VCaP (cell line): ENCODE results near the gene GGN.
A peak's percentile ranks its signal among the peaks of the same experiment; 100 is the strongest.

Experiments
- H3K27ac ChIP-seq: fragments of 450-650 bp; 2 replicates; pipeline ENCODE4 v1.5.1; 2017
- TF ChIP-seq, protein P1 (sequence below): fragments of 450-650 bp; conservative IDR thresholded peaks from 2 replicates; pipeline ENCODE4 v1.5.1; 2017; ENCODE audit warnings: mild to moderate bottlenecking, moderate library complexity

Gene GGN

DNA sequence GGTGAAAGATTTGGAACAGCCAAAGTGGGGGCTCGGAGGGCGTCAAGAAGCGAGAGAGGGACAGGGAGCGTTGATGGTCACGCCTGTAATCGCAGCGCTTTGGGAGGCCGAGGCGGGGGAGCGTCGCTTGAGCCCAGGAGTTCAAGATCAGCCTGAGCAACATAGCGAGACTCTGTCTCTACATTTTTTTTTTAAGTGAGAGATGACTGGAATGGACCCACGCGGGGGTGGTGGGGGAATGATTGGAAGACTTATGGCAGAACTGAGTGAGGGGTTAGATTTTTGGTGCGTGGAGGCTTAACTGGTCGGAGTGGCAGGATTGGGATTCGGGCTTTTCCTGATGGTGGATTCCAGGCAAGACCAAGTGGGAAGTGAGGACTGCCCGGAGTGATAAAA, 12.7 kb downstream of the GGN start:
- peak overlapping the region; percentile 95 for H3K27ac ChIP-seq
- TF ChIP-seq, protein P1, sequence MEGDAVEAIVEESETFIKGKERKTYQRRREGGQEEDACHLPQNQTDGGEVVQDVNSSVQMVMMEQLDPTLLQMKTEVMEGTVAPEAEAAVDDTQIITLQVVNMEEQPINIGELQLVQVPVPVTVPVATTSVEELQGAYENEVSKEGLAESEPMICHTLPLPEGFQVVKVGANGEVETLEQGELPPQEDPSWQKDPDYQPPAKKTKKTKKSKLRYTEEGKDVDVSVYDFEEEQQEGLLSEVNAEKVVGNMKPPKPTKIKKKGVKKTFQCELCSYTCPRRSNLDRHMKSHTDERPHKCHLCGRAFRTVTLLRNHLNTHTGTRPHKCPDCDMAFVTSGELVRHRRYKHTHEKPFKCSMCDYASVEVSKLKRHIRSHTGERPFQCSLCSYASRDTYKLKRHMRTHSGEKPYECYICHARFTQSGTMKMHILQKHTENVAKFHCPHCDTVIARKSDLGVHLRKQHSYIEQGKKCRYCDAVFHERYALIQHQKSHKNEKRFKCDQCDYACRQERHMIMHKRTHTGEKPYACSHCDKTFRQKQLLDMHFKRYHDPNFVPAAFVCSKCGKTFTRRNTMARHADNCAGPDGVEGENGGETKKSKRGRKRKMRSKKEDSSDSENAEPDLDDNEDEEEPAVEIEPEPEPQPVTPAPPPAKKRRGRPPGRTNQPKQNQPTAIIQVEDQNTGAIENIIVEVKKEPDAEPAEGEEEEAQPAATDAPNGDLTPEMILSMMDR, result no peak

DNA sequence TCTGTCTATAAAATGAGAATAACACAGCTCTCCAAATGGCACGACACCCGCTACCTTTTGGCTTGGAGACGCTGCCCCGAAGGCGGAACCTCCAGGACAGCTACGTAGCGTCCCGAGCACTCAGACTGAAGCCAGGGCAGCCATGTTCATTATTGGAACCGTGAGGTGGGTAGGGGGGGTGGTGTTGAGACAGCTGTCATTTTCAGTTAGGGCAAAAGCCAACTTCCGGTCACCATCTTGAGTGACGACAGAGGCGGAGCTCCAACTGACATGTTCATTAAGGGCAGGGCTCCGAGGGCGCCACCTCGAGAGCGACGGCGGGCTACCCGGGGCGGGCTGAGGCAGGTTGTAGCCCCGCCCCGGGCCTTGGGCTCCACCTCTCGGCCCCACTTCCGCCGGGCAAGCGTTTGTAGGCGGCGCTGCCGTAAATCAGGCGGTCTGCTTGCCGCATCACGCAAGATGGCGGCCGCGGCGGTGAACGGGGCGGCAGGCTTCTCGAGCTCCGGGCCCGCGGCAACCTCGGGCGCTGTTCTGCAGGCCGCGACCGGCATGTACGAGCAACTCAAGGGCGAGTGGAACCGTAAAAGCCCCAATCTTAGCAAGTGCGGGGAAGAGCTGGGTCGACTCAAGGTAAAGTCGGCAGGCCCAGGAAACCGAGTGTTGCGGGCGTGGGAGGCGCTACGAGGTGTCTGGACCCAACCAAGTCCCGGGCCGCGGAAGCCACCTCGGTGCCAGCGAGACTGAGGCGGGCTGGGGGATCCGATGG, 13.3 kb downstream of the GGN start, which contains the start of gene PSMD8:
PSMD8 (plus strand) TSS at position 240 of the 766 bp plus-strand sequence; CDS start at position 271, 31 bp downstream.
- TF ChIP-seq, protein P1, result peak; percentile 29
- peak within 1 kb of the TSS; percentile 95 for H3K27ac ChIP-seq

DNA sequence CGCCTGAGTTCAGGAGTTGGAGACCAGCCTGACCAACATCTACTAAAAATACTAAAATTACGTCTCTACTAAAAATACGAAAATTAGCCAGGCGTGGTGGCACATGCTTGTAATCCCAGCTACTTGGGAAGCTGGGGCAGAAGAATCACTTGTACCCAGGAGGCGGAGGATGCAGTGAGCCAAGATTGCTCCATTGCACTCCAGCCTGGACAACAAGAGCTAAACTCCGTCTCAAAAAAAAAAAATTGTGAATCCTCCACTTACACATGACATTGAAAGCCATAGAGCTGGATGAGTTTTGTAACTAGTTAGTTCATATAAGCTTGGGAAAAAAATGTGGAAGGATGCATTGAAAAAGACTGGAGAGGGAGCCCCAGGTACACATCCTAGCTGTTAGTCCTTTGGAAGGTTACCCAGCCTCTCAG, 13.9 kb downstream of the GGN start:
- TF ChIP-seq, protein P1, result no peak
- H3K27ac ChIP-seq, result peak overlapping the region; percentile 95

DNA sequence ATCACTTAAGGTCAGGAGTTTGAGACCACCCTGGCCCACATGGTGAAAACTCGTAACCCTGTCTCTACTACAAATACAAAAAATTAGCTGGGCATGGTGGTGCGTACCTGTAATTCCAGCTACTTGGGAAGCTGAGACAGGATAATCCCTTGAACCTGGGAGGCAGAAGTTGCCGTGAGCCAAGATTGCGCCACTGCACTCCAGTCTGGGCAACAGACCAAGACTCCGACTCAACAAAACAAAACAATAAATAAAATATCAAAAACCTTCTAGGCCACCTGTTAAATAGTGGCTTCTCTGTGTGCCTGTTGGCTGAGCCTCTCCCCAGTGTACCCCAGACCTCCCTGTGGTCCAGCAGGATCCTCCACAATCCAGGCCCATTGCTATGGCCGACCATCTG, 16.8 kb downstream of the GGN start:
- TF ChIP-seq, protein P1, result no peak
- no peak overlapping the region for H3K27ac ChIP-seq

DNA sequence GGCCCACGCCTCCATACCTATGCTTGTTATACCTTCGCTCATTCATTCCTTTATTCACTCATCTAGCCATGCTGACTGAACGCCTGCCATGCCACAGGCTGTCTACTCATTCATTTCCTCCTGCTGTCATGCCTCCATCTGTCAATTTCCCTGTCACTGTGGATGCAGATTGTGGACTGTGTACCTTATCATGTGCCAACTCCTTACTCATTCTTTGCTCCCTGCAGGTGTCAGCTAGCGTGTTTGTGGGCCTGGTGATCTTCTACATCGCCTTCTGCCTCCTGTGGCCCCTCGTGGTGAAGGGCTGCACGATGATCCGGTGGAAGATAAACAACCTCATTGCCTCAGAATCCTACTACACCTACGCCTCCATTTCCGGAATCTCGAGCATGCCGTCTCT, 17.5 kb downstream of the GGN start:
- H3K27ac ChIP-seq, result no peak overlapping the region
- TF ChIP-seq, protein P1, result no peak

DNA sequence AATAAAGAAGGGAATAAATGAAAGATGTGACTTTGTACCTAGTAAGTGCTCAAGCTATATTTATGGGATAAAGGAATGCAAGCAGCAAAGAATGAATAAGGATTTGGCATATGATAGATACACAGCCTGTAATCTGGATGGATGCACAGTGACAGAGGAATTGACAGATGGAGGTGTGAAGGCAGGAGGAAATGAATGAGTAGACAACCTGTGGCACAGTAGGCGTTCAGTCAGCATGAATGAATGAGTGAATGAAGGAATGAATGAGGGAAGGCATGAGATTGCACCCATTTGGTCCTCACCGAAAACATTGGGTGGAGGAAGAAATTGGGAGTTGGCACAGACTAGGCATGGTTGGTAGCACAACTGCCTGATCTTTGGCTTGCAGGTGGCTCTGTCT, 18.2 kb downstream of the GGN start:
- TF ChIP-seq, protein P1, result no peak
- H3K27ac ChIP-seq, result no peak overlapping the region

DNA sequence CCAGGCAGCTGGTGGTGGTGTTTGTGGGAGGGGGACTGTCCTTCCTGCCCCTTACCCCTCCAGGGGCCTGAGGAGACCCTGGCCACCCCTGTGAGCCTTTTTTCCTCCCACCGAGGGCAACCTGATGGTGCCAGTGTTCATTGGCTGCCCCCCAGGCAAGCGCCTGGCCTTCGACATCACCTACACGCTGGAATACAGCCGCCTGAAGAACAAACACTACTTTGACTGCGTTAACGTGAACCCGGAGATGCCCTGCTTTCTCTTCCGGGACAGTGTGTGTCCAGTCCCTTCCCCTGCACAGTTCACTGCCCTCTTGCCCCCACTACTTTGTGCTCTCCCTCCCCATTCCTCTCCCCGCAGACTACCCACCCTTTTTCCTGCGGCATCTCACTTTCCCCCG, 20.8 kb downstream of the GGN start:
- no peak overlapping the region for H3K27ac ChIP-seq
- TF ChIP-seq, protein P1, result no peak

DNA sequence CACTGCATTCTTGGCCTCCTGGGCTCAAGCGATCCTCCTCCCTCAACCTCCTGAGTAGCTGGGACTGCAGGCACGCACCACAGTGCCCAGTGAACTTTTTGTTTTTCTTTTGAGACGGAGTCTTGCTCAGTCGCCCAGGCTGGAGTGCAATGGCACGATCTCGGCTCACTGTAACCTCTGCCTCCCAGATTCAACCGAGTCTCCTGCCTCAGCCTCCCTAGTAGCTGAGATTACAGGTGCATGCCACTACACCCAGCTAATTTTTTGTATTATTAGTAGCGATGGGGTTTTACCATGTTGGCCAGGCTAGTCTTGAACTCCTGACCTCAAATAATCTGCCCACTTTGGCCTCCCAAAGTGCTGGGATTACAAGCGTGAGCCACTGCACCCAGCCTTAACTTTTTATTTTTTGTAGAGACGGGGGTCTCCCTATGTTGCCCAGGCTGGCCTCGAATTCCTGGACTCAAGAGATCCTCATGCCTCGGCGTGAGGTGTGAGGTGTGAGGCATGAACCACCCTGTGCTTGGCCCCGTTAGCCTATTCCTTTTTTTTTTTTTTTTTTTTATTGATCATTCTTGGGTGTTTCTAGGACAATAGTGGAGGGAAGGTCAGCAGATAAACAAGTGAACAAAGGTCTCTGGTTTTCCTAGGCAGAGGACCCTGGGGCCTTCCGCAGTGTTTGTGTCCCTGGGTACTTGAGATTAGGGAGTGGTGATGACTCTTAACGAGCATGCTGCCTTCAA, 24.7 kb downstream of the GGN start:
- peak overlapping the region; percentile 78 for H3K27ac ChIP-seq
